ENCODE data around the gene KRI1.

GRCh38 chr19:10574462-10574861, 8.7 kb upstream of the KRI1 start:
- TF ChIP-seq, protein P1, sequence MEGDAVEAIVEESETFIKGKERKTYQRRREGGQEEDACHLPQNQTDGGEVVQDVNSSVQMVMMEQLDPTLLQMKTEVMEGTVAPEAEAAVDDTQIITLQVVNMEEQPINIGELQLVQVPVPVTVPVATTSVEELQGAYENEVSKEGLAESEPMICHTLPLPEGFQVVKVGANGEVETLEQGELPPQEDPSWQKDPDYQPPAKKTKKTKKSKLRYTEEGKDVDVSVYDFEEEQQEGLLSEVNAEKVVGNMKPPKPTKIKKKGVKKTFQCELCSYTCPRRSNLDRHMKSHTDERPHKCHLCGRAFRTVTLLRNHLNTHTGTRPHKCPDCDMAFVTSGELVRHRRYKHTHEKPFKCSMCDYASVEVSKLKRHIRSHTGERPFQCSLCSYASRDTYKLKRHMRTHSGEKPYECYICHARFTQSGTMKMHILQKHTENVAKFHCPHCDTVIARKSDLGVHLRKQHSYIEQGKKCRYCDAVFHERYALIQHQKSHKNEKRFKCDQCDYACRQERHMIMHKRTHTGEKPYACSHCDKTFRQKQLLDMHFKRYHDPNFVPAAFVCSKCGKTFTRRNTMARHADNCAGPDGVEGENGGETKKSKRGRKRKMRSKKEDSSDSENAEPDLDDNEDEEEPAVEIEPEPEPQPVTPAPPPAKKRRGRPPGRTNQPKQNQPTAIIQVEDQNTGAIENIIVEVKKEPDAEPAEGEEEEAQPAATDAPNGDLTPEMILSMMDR (IDR thresholded peaks at IDR 0.05) = no peak
- TF ChIP-seq EP300 (IDR thresholded peaks at IDR 0.05) = no peak
- TF ChIP-seq POLR2AphosphoS5 (IDR thresholded peaks at IDR 0.05) = no peak
- TF ChIP-seq POLR2A (IDR thresholded peaks at IDR 0.05) = no peak
